Measurements from ENCODE around the gene LAMTOR5. TPM values are rescaled to one million over a fixed set of nuclear protein-coding genes. Genes with fewer than 3 reads are reported as not detected.

Gene LAMTOR5
- total and polyA plus RNA-seq, 2 experiments from 2014 or later, result 45.4 to 168 TPM

GRCh38 chr1:110380672-110381283 is 26.7 kb downstream of the LAMTOR5 start:
- Histone ChIP-seq H3K27me3 (no peaks in the 10 kb centered on the region), H3K4me3 (no peak overlapping the region), H2AFZ (no peak overlapping the region), H4K20me1 (ENCODE audit: insufficient read depth, poor library complexity, severe bottlenecking) (no peaks in the 10 kb centered on the region), H3K4me2 (no peak overlapping the region), H3K9me3 (ENCODE audit: low read depth) (no peaks in the 10 kb centered on the region), H3K79me2 (no peaks in the 10 kb centered on the region), H3K4me1 (ENCODE audit: insufficient read depth) (no peaks in the 10 kb centered on the region), H3K36me3 (replicated peaks; ENCODE audit: insufficient read depth, low read depth) (peaks cover 4% of the 10 kb centered on the region), H3K9me2 (replicated peaks; ENCODE audit: insufficient read depth) (no peaks in the 10 kb centered on the region), H3K27ac (peak overlapping the region; percentile 19)
- TF ChIP-seq EZH2phosphoT487 (IDR thresholded peaks at IDR 0.05; ENCODE audit: low read depth, severe bottlenecking, unreplicated experiment) (no peak), EZH2 (IDR thresholded peaks at IDR 0.05; ENCODE audit: borderline replicate concordance) (no peak)
- TF ChIP-seq, protein P1, sequence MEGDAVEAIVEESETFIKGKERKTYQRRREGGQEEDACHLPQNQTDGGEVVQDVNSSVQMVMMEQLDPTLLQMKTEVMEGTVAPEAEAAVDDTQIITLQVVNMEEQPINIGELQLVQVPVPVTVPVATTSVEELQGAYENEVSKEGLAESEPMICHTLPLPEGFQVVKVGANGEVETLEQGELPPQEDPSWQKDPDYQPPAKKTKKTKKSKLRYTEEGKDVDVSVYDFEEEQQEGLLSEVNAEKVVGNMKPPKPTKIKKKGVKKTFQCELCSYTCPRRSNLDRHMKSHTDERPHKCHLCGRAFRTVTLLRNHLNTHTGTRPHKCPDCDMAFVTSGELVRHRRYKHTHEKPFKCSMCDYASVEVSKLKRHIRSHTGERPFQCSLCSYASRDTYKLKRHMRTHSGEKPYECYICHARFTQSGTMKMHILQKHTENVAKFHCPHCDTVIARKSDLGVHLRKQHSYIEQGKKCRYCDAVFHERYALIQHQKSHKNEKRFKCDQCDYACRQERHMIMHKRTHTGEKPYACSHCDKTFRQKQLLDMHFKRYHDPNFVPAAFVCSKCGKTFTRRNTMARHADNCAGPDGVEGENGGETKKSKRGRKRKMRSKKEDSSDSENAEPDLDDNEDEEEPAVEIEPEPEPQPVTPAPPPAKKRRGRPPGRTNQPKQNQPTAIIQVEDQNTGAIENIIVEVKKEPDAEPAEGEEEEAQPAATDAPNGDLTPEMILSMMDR (IDR thresholded peaks at IDR 0.05; ENCODE audit: poor library complexity), result no peak
- 79% methylated on average over 9 of the region's 10 CpGs for WGBS (ENCODE audit: low lambda C conversion rate, missing lambda C conversion rate)
- DNase-seq (ENCODE audit: low spot score), result no peak

GRCh38 chr1:110375490-110375889 is 32.0 kb downstream of the LAMTOR5 start:
- no peaks in the 10 kb centered on the region for H3K9me3 ChIP-seq (ENCODE audit: low read depth)
- peaks cover 4% of the 10 kb centered on the region for H3K36me3 ChIP-seq (replicated peaks; ENCODE audit: insufficient read depth, low read depth)
- no peak overlapping the region for H3K4me2 ChIP-seq
- H3K4me1 ChIP-seq (ENCODE audit: insufficient read depth), result no peaks in the 10 kb centered on the region
- no peak for DNase-seq (ENCODE audit: low spot score)
- no peaks in the 10 kb centered on the region for H4K20me1 ChIP-seq (ENCODE audit: insufficient read depth, poor library complexity, severe bottlenecking)
- no peak overlapping the region for H2AFZ ChIP-seq
- peaks cover 2% of the 10 kb centered on the region for H3K79me2 ChIP-seq
- H3K9me2 ChIP-seq (replicated peaks; ENCODE audit: insufficient read depth), result no peaks in the 10 kb centered on the region
- H3K27me3 ChIP-seq, result no peaks in the 10 kb centered on the region
- TF ChIP-seq, protein P1 (IDR thresholded peaks at IDR 0.05; ENCODE audit: poor library complexity), result no peak
- TF ChIP-seq EZH2phosphoT487 (IDR thresholded peaks at IDR 0.05; ENCODE audit: low read depth, severe bottlenecking, unreplicated experiment), result no peak
- TF ChIP-seq EZH2 (IDR thresholded peaks at IDR 0.05; ENCODE audit: borderline replicate concordance), result no peak
- 95% methylated on average over 1 of the region's 1 CpG for WGBS (ENCODE audit: low lambda C conversion rate, missing lambda C conversion rate)
- no peak overlapping the region for H3K27ac ChIP-seq
- H3K4me3 ChIP-seq, result no peak overlapping the region

GRCh38 chr1:110370827-110371226 is 36.7 kb downstream of the LAMTOR5 start:
- DNase-seq (ENCODE audit: low spot score), result no peak
- H3K27ac ChIP-seq, result no peak overlapping the region
- no peaks in the 10 kb centered on the region for H4K20me1 ChIP-seq (ENCODE audit: insufficient read depth, poor library complexity, severe bottlenecking)
- H3K4me2 ChIP-seq, result no peak overlapping the region
- no peak overlapping the region for H2AFZ ChIP-seq
- no peaks in the 10 kb centered on the region for H3K36me3 ChIP-seq (replicated peaks; ENCODE audit: insufficient read depth, low read depth)
- H3K4me1 ChIP-seq (ENCODE audit: insufficient read depth), result no peaks in the 10 kb centered on the region
- WGBS (ENCODE audit: low lambda C conversion rate, missing lambda C conversion rate), result 32% methylated on average over 1 of the region's 1 CpG
- H3K79me2 ChIP-seq, result peaks cover 24% of the 10 kb centered on the region
- no peak overlapping the region for H3K4me3 ChIP-seq
- no peaks in the 10 kb centered on the region for H3K9me3 ChIP-seq (ENCODE audit: low read depth)
- no peaks in the 10 kb centered on the region for H3K27me3 ChIP-seq
- H3K9me2 ChIP-seq (replicated peaks; ENCODE audit: insufficient read depth), result no peaks in the 10 kb centered on the region
- TF ChIP-seq EZH2phosphoT487 (IDR thresholded peaks at IDR 0.05; ENCODE audit: low read depth, severe bottlenecking, unreplicated experiment), result no peak
- TF ChIP-seq EZH2 (IDR thresholded peaks at IDR 0.05; ENCODE audit: borderline replicate concordance), result no peak
- TF ChIP-seq, protein P1 (IDR thresholded peaks at IDR 0.05; ENCODE audit: poor library complexity), result no peak

Measured in hepatocyte (in vitro differentiated cells).